Fibroblast of lung (primary cell): Measurements from ENCODE around the gene KCP. TPM values are rescaled to one million over a fixed set of nuclear protein-coding genes. Genes with fewer than 3 reads are reported as not detected.

Experiments
- DNase-seq, 2 donors: peaks; one replicate each; pipeline versions ENCODE4 v3.0.0 to v3.0.0-alpha.2; 2010; ENCODE audit warnings: low read depth in 2 of 2
- H2AFZ ChIP-seq: 2 replicates; pipeline ENCODE4 v1.5.1; 2012; ENCODE audit warnings: low read length, control low read depth, inconsistent platforms
- H3K27ac ChIP-seq: 2 replicates; pipeline ENCODE4 v1.5.1; 2011; ENCODE audit warnings: low read length, control low read depth; ENCODE audit not compliant: insufficient read depth
- H3K27me3 ChIP-seq: 2 replicates; pipeline ENCODE4 v1.5.1; 2011; ENCODE audit warnings: mild to moderate bottlenecking, low read length; ENCODE audit not compliant: control insufficient read depth, insufficient read depth
- H3K36me3 ChIP-seq: 2 replicates; pipeline ENCODE4 v1.5.1; 2011; ENCODE audit warnings: low read length; ENCODE audit not compliant: control insufficient read depth, insufficient read depth
- H3K4me1 ChIP-seq: 2 replicates; pipeline ENCODE4 v1.5.1; 2011; ENCODE audit warnings: low read length; ENCODE audit not compliant: control insufficient read depth, insufficient read depth; ENCODE audit errors: extremely low read depth
- H3K4me2 ChIP-seq: 2 replicates; pipeline ENCODE4 v1.5.1; 2011; ENCODE audit warnings: low read length, control low read depth; ENCODE audit not compliant: insufficient read depth; ENCODE audit errors: extremely low read depth
- H3K4me3 ChIP-seq, 4 experiments: fragments of 200-600 bp in 1 of 4; sonication (generic) in 1 of 4; replicated peaks in 1 of 4; 2 replicates each; pipeline ENCODE4 v1.5.1; 2011 to 2016; ENCODE audit warnings: low read length in 4 of 4, low read depth in 3 of 4, mild to moderate bottlenecking in 3 of 4, control low read depth in 2 of 4, inconsistent platforms in 1 of 4, mixed read lengths in 1 of 4; ENCODE audit not compliant: insufficient read depth in 1 of 4; ENCODE audit errors: control extremely low read depth in 1 of 4
- H3K79me2 ChIP-seq: 2 replicates; pipeline ENCODE4 v1.5.1; 2012; ENCODE audit warnings: mild to moderate bottlenecking, low read length, inconsistent platforms; ENCODE audit not compliant: control insufficient read depth, insufficient read depth
- H3K9ac ChIP-seq: 2 replicates; pipeline ENCODE4 v1.5.1; 2011; ENCODE audit warnings: mild to moderate bottlenecking, low read length, control low read depth; ENCODE audit not compliant: insufficient read depth
- H3K9me3 ChIP-seq: 2 replicates; pipeline ENCODE4 v1.5.1; 2012; ENCODE audit warnings: low read depth, low read length; ENCODE audit not compliant: control insufficient read depth, insufficient read depth
- H4K20me1 ChIP-seq: 2 replicates; pipeline ENCODE4 v1.5.1; 2011; ENCODE audit warnings: low read length; ENCODE audit not compliant: control insufficient read depth, insufficient read depth; ENCODE audit errors: extremely low read depth
- CTCF ChIP-seq, 2 donors: IDR thresholded peaks in 1 of 2; conservative IDR thresholded peaks in 1 of 2; 1 replicate in 1 of 2; 2 replicates in 1 of 2; pipeline ENCODE4 v1.5.1; 2011 to 2012; ENCODE audit warnings: low read length in 2 of 2, control low read depth in 1 of 2, inconsistent platforms in 1 of 2, low read depth in 1 of 2, mild to moderate bottlenecking in 1 of 2
- EZH2 ChIP-seq: IDR thresholded peaks from 2 replicates; pipeline ENCODE4 v1.5.1; 2012; ENCODE audit warnings: low read length, control low read depth, mild to moderate bottlenecking; ENCODE audit errors: missing control alignments
- polyA plus RNA-seq, 2 donors: library from polyadenylated mRNA; depleted of rRNA in 1 of 2; stranded (reverse) in 1 of 2; unstranded in 1 of 2; fragments of >200 nt; gene quantifications; 2 replicates each; pipeline ENCODE4 v1.2.1, GENCODE V29; 2011 to 2012; ENCODE audit warnings: missing spikeins in 1 of 2
- total RNA-seq: library from RNA; depleted of rRNA; stranded (reverse); fragments of >200 nt; gene quantifications from 2 replicates; pipeline ENCODE4 v1.2.1, GENCODE V29; 2014

Gene KCP
- total and polyA plus RNA-seq, 2 donors (not counting 1 experiment from before 2014, with no cell fraction given), result 0.08 to 0.50 TPM

GRCh38 chr7:128881458-128882125, 28.9 kb downstream of the KCP start:
- Histone ChIP-seq H3K79me2 (no peaks in the 10 kb centered on the region), H3K9me3 (no peaks in the 10 kb centered on the region), H3K4me3 (no peak overlapping the region), H3K27ac (no peak overlapping the region), H4K20me1 (no peaks in the 10 kb centered on the region), H3K4me1 (no peaks in the 10 kb centered on the region), H3K27me3 (no peaks in the 10 kb centered on the region), H3K36me3 (no peaks in the 10 kb centered on the region), H2AFZ (no peak overlapping the region), H3K4me2 (no peak overlapping the region), H3K9ac (no peak overlapping the region)
- no peak for DNase-seq
- TF ChIP-seq EZH2 (no peak), CTCF (conservative IDR thresholded peaks at IDR 0.05 in 1 of 2, IDR thresholded peaks at IDR 0.05 in 1 of 2; ENCODE audit: low read depth in 1 of 2, low read length in 2 of 2) (no peak)

GRCh38 chr7:128880791-128881457, 29.6 kb downstream of the KCP start:
- Histone ChIP-seq H2AFZ (no peak overlapping the region), H3K27me3 (no peaks in the 10 kb centered on the region), H3K9me3 (no peaks in the 10 kb centered on the region), H3K4me1 (no peaks in the 10 kb centered on the region), H3K27ac (no peak overlapping the region), H4K20me1 (no peaks in the 10 kb centered on the region), H3K9ac (no peak overlapping the region), H3K36me3 (no peaks in the 10 kb centered on the region), H3K4me2 (no peak overlapping the region), H3K4me3 (no peak overlapping the region), H3K79me2 (no peaks in the 10 kb centered on the region)
- no peak for DNase-seq
- TF ChIP-seq EZH2, result no peak
- TF ChIP-seq CTCF (conservative IDR thresholded peaks at IDR 0.05 in 1 of 2, IDR thresholded peaks at IDR 0.05 in 1 of 2; ENCODE audit: low read depth in 1 of 2, low read length in 2 of 2), result no peak

DNA sequence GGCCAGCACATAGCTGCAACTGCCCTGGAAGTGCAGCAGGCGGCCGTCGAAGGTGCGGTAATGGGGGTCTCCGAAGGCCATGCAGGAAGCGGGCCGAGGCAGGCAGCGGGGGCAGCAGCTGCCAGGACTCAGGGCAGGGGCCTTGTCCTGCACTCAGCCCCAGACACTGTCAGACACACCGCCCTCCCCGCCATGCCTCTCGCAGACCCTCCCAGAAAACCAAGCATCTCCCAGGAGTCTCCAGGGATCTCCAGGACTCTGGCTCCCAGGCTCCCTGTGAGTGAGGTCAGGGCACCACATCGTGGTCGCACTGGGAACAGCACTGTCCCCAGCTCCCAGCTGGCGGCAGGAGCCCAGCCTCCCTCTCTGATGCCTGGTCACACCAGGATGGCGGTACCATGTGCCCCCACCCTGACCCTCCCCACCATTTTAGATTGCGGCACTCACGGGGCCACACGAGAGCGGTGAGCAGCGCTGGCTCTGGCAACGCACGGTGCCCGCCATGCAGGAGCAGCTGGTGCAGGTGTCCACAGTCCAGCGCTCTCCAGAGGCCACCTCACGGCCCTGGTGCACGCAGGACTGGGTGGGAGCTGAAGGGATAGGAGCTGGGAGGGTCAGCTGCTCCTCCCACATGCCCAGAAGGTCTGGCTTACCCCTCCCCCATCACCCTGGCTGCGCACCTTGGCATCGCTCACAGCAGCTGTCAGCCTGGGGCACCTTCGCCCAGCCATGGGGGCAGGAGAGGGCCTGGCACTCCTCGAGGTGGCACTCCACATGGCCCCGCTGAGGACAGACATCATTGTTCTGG, 30.4 kb downstream of the KCP start:
- Histone ChIP-seq H3K4me3 (no peak overlapping the region), H3K79me2 (no peaks in the 10 kb centered on the region), H3K4me2 (no peak overlapping the region), H3K36me3 (no peaks in the 10 kb centered on the region), H3K9me3 (no peaks in the 10 kb centered on the region), H3K9ac (no peak overlapping the region), H3K27me3 (no peaks in the 10 kb centered on the region), H3K27ac (no peak overlapping the region), H3K4me1 (no peaks in the 10 kb centered on the region), H2AFZ (no peak overlapping the region), H4K20me1 (no peaks in the 10 kb centered on the region)
- TF ChIP-seq EZH2, result no peak
- peak; percentile 70 to 73 for TF ChIP-seq CTCF (conservative IDR thresholded peaks at IDR 0.05 in 1 of 2, IDR thresholded peaks at IDR 0.05 in 1 of 2; ENCODE audit: low read depth in 1 of 2, low read length in 2 of 2)
- peak; percentile 48 to 52 for DNase-seq
